ENCODE data around the gene TMPRSS7. TPM values are rescaled to one million over a fixed set of nuclear protein-coding genes. Genes with fewer than 3 reads are reported as not detected.

TMPRSS7 gene
- total and polyA plus RNA-seq, 3 experiments from 2014 or later = not detected

DNA sequence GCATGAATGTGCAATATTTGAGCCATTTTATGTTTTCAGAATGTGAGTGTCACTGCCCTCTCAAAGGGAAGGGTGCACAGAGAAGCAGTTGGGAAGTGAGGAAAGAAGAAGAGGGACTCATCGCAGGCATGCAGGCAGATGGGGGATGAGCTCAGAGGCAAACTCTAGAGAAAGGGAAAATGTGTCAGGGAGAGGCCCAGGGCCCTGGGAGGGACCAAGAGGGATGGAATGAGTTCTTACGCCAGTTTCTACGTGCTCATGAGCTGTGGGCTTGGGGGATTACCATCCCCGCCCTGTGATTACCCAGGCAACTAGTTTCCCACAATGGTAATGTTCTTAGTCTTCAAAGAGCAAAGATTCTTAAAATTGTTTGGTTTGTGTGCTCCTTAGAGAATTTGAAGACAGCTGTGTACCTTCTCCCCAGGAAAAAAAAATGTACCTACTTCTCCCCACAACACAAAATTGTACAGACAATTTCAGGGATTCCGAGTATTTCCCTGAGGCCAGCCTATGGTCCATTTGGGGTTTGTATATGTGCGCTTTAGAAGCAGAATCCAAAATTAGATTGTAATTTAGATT lies 80.7 kb downstream of the TMPRSS7 start:
- Mint-ChIP-seq H3K4me3 (no peak overlapping the region), H3K9me3 (no peaks in the 10 kb centered on the region), H3K27me3 (peaks cover 0 to 9% of the 10 kb centered on the region in 2 donors), H3K36me3 (peaks cover 0 to 4% (median 0%) of the 10 kb centered on the region in 3 donors), H3K27ac (peak overlapping the region in 1 of 8 donors; percentile 0), H3K4me1 (peaks cover 11 to 26% (median 24%) of the 10 kb centered on the region in 3 donors)
- Histone ChIP-seq H3K4me3 (ENCODE audit: low read length) (no peak overlapping the region), H3K9me3 (ENCODE audit: low read length) (no peaks in the 10 kb centered on the region), H3K27ac (ENCODE audit: low read depth, low read length) (no peak overlapping the region), H3K36me3 (ENCODE audit: insufficient read depth, low read length) (no peaks in the 10 kb centered on the region), H3K4me1 (ENCODE audit: insufficient read depth, low read length) (peaks cover 6% of the 10 kb centered on the region), H3K27me3 (ENCODE audit: insufficient read depth, low read length, poor library complexity, severe bottlenecking) (no peaks in the 10 kb centered on the region)
- CTCF ChIA-PET = no interaction called here
- POLR2A ChIA-PET = no interaction called here
- DNase-seq = no peak

GRCh38 chr3:112115806-112116383 lies 81.4 kb downstream of the TMPRSS7 start:
- no peaks in the 10 kb centered on the region for H3K9me3 Mint-ChIP-seq
- no peak overlapping the region for H3K27ac ChIP-seq (ENCODE audit: low read depth, low read length)
- H3K9me3 ChIP-seq (ENCODE audit: low read length) = no peaks in the 10 kb centered on the region
- H3K4me3 Mint-ChIP-seq = no peak overlapping the region
- no peaks in the 10 kb centered on the region for H3K27me3 ChIP-seq (ENCODE audit: insufficient read depth, low read length, poor library complexity, severe bottlenecking)
- no peaks in the 10 kb centered on the region for H3K36me3 ChIP-seq (ENCODE audit: insufficient read depth, low read length)
- H3K4me1 Mint-ChIP-seq = peaks cover 15 to 32% (median 30%) of the 10 kb centered on the region in 3 donors
- POLR2A ChIA-PET = no interaction called here
- no peak overlapping the region for H3K4me3 ChIP-seq (ENCODE audit: low read length)
- H3K4me1 ChIP-seq (ENCODE audit: insufficient read depth, low read length) = peaks cover 13% of the 10 kb centered on the region
- peak overlapping the region in 1 of 8 donors; percentile 29 for H3K27ac Mint-ChIP-seq
- CTCF ChIA-PET = no interaction called here
- no peak for DNase-seq
- peaks cover 0 to 5% of the 10 kb centered on the region in 2 donors for H3K27me3 Mint-ChIP-seq
- H3K36me3 Mint-ChIP-seq = peaks cover 0 to 4% (median 0%) of the 10 kb centered on the region in 3 donors

GRCh38 chr3:112116748-112117186 lies 82.2 kb downstream of the TMPRSS7 start:
- H3K27ac ChIP-seq (ENCODE audit: low read depth, low read length) = no peak overlapping the region

DNA sequence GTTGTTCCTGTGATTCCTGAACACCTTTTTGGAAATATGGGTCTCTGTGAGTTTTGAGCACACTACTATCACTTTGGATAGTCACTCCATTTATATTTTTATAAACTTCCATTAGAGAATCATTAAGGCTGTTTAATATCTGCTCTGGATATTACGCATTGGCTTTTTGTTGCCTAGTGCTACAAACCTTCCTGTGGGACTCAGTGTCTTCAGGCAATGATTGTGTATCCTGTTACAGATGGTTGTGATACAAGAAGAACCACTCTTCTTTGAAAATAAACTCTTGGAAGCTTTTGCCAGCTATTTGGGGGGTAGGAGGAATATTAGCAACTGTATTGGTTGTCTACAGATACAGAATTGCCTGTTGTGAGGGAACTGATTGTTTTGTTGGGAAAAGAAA lies 82.9 kb downstream of the TMPRSS7 start:
- DNase-seq = no peak
- Histone ChIP-seq H3K4me1 (ENCODE audit: insufficient read depth, low read length) (peaks cover 26% of the 10 kb centered on the region), H3K27me3 (ENCODE audit: insufficient read depth, low read length, poor library complexity, severe bottlenecking) (no peaks in the 10 kb centered on the region), H3K4me3 (ENCODE audit: low read length) (no peak overlapping the region), H3K36me3 (ENCODE audit: insufficient read depth, low read length) (no peaks in the 10 kb centered on the region), H3K9me3 (ENCODE audit: low read length) (no peaks in the 10 kb centered on the region), H3K27ac (ENCODE audit: low read depth, low read length) (no peak overlapping the region)
- POLR2A ChIA-PET = interaction anchor here (0.6 kb wide), 1 partner anchor 31 kb away, joined by 4 read pairs; the partner anchor contains the start of gene C3orf52
- no peaks in the 10 kb centered on the region for H3K9me3 Mint-ChIP-seq
- H3K36me3 Mint-ChIP-seq = peaks cover 0 to 5% (median 4%) of the 10 kb centered on the region in 3 donors
- H3K27me3 Mint-ChIP-seq = peaks cover 0 to 4% of the 10 kb centered on the region in 2 donors
- no peak overlapping the region for H3K4me3 Mint-ChIP-seq
- CTCF ChIA-PET = interaction anchor here (0.5 to 1.4 kb wide), 4 partner anchors 9 to 403 kb away, joined by 3 to 6 read pairs (median 4); no protein-coding TSS in a partner anchor
- H3K27ac Mint-ChIP-seq = no peak overlapping the region
- peaks cover 15 to 35% (median 32%) of the 10 kb centered on the region in 3 donors for H3K4me1 Mint-ChIP-seq

More at GRCh38 chr3:112116748-112117186, 82.2 kb downstream of the TMPRSS7 start:
- POLR2A ChIA-PET = interaction anchor here (0.6 kb wide), 1 partner anchor 31 kb away, joined by 4 read pairs; the partner anchor contains the start of gene C3orf52
- Mint-ChIP-seq H3K9me3 (no peaks in the 10 kb centered on the region), H3K27me3 (peaks cover 0 to 4% of the 10 kb centered on the region in 2 donors), H3K4me3 (peak overlapping the region in 3 of 7 donors; percentile 15 to 85 (median 32)), H3K36me3 (peaks cover 0 to 4% (median 1%) of the 10 kb centered on the region in 3 donors), H3K27ac (peak overlapping the region in 1 of 8 donors; percentile 40), H3K4me1 (peaks cover 15 to 37% (median 36%) of the 10 kb centered on the region in 3 donors)
- Histone ChIP-seq H3K9me3 (ENCODE audit: low read length) (no peaks in the 10 kb centered on the region), H3K4me3 (ENCODE audit: low read length) (no peak overlapping the region), H3K4me1 (ENCODE audit: insufficient read depth, low read length) (peaks cover 22% of the 10 kb centered on the region), H3K27me3 (ENCODE audit: insufficient read depth, low read length, poor library complexity, severe bottlenecking) (no peaks in the 10 kb centered on the region), H3K36me3 (ENCODE audit: insufficient read depth, low read length) (no peaks in the 10 kb centered on the region)
- DNase-seq = no peak
- CTCF ChIA-PET = interaction anchor here (0.5 to 1.4 kb wide), 4 partner anchors 9 to 404 kb away, joined by 3 to 6 read pairs (median 4); no protein-coding TSS in a partner anchor

DNA sequence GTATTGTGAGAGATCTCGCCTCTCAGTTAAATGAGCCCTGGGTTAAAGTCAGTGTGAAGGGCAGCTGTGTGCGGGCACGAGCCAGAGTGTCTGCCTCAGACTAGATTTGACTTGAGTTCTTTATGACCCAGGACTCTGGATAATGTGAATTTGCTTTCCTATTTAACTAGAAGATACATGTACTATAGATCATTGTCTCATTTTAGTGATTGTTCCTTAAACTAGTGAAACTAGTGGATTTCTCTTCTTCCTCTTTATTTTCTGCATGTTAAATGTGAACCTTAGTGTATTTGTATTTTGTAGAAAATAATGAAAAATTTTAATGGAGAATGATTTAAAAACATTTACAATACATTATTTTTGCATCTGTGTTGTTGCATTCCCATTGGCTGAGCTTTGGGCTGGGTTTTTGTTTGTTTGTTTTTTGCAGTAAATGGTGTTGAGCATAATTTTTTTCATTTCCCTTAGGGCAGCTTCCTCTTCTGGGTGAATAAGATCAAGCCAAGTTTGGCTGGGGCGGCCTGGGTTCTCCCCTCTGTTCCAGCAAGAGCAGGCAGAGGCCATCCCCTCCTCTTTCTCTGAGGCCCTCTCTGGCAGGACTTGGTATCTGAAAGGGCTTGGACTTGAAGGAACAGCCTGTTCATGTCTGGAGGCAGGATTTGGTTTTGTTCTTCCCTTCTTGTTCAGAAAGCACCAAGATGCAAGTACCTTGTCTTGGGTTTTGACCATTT lies 83.5 kb downstream of the TMPRSS7 start:
- no peak overlapping the region for H3K4me3 ChIP-seq (ENCODE audit: low read length)
- peak overlapping the region in 1 of 8 donors; percentile 29 for H3K27ac Mint-ChIP-seq
- peaks cover 0 to 4% of the 10 kb centered on the region in 2 donors for H3K27me3 Mint-ChIP-seq
- POLR2A ChIA-PET = no interaction called here
- H3K4me1 ChIP-seq (ENCODE audit: insufficient read depth, low read length) = peaks cover 26% of the 10 kb centered on the region
- no peak overlapping the region for H3K27ac ChIP-seq (ENCODE audit: low read depth, low read length)
- H3K36me3 Mint-ChIP-seq = peaks cover 0 to 11% (median 4%) of the 10 kb centered on the region in 3 donors
- H3K4me3 Mint-ChIP-seq = no peak overlapping the region
- H3K27me3 ChIP-seq (ENCODE audit: insufficient read depth, low read length, poor library complexity, severe bottlenecking) = no peaks in the 10 kb centered on the region
- H3K4me1 Mint-ChIP-seq = peaks cover 15 to 36% (median 35%) of the 10 kb centered on the region in 3 donors
- CTCF ChIA-PET = interaction anchor here (1.4 kb wide), 2 partner anchors 9 to 402 kb away, joined by 4 to 6 read pairs; no protein-coding TSS in a partner anchor
- no peaks in the 10 kb centered on the region for H3K9me3 ChIP-seq (ENCODE audit: low read length)
- no peaks in the 10 kb centered on the region for H3K9me3 Mint-ChIP-seq
- H3K36me3 ChIP-seq (ENCODE audit: insufficient read depth, low read length) = no peaks in the 10 kb centered on the region
- no peak for DNase-seq

- no peaks in the 10 kb centered on the region for H3K9me3 ChIP-seq (ENCODE audit: low read length)
- ChIA-PET CTCF (no interaction called here), POLR2A (no interaction called here)
- H3K27me3 ChIP-seq (ENCODE audit: insufficient read depth, low read length, poor library complexity, severe bottlenecking) = no peaks in the 10 kb centered on the region
- no peaks in the 10 kb centered on the region for H3K36me3 ChIP-seq (ENCODE audit: insufficient read depth, low read length)
- H3K4me3 Mint-ChIP-seq = peak overlapping the region in 5 of 7 donors; percentile 25 to 58 (median 50)
- peaks cover 15 to 42% (median 40%) of the 10 kb centered on the region in 3 donors for H3K4me1 Mint-ChIP-seq
- peak overlapping the region in 6 of 8 donors; percentile 15 to 70 (median 56) for H3K27ac Mint-ChIP-seq
- peaks cover 0 to 29% (median 6%) of the 10 kb centered on the region in 3 donors for H3K36me3 Mint-ChIP-seq
- H3K27me3 Mint-ChIP-seq = peaks cover 0 to 4% of the 10 kb centered on the region in 2 donors
- no peaks in the 10 kb centered on the region for H3K9me3 Mint-ChIP-seq
- peaks cover 29% of the 10 kb centered on the region for H3K4me1 ChIP-seq (ENCODE audit: insufficient read depth, low read length)
- no peak overlapping the region for H3K27ac ChIP-seq (ENCODE audit: low read depth, low read length)
- peak in 1 of 5 donors; percentile 34 for DNase-seq
- no peak overlapping the region for H3K4me3 ChIP-seq (ENCODE audit: low read length)
These were observed 85.7 kb downstream of the TMPRSS7 start for GRCh38 chr3:112119962-112120836.
